HG03039 (cell line): ENCODE data around the gene ABHD14A.

ENCODE experiments used
- ATAC-seq: cut with Tn5 transposase; IDR thresholded peaks from one replicate; pipeline ENCODE4 v1.9.1; 2021; ENCODE audit warnings: mild to moderate bottlenecking, moderate library complexity; ENCODE audit not compliant: unreplicated experiment

ABHD14A gene

GRCh38 chr3:52013802-52014598 is 39.1 kb downstream of the ABHD14A start:
- ATAC-seq = no peak

- ATAC-seq = no peak
Observed at GRCh38 chr3:52014613-52015012, 39.7 kb downstream of the ABHD14A start.

GRCh38 chr3:52015438-52016228 is 40.8 kb downstream of the ABHD14A start:
- no peak for ATAC-seq

- ATAC-seq = no peak
Observed at GRCh38 chr3:52017586-52017985, 42.7 kb downstream of the ABHD14A start.

- no peak for ATAC-seq
Observed at GRCh38 chr3:52018319-52019000, 43.6 kb downstream of the ABHD14A start.

GRCh38 chr3:52019352-52020080 is 44.7 kb downstream of the ABHD14A start:
- no peak for ATAC-seq

- ATAC-seq = no peak
Observed at GRCh38 chr3:52020796-52021195, 45.9 kb downstream of the ABHD14A start.

- ATAC-seq = no peak
Observed at GRCh38 chr3:52021489-52022268, 46.8 kb downstream of the ABHD14A start.

GRCh38 chr3:52022323-52023100 is 47.6 kb downstream of the ABHD14A start:
- no peak for ATAC-seq

GRCh38 chr3:52023101-52023770 is 48.4 kb downstream of the ABHD14A start:
- ATAC-seq = no peak

- no peak for ATAC-seq
Observed at GRCh38 chr3:52023860-52024764, 49.2 kb downstream of the ABHD14A start.

GRCh38 chr3:52024765-52025452 is 50.0 kb downstream of the ABHD14A start:
- no peak for ATAC-seq

GRCh38 chr3:52025453-52025852 is 50.6 kb downstream of the ABHD14A start:
- ATAC-seq = no peak

GRCh38 chr3:52026041-52026440 is 51.2 kb downstream of the ABHD14A start:
- ATAC-seq = no peak

GRCh38 chr3:52028572-52028971 is 53.7 kb downstream of the ABHD14A start:
- ATAC-seq = no peak

GRCh38 chr3:52029053-52029452 is 54.2 kb downstream of the ABHD14A start:
- ATAC-seq = no peak

- ATAC-seq = no peak
Observed at GRCh38 chr3:52029535-52029934, 54.7 kb downstream of the ABHD14A start.
